Measurements from ENCODE around the gene COMMD8. TPM values are rescaled to one million over a fixed set of nuclear protein-coding genes. Genes with fewer than 3 reads are reported as not detected.

COMMD8 gene
- total and polyA plus RNA-seq, 4 donors = 3.6 to 17.5 (median 9.0) TPM

DNA sequence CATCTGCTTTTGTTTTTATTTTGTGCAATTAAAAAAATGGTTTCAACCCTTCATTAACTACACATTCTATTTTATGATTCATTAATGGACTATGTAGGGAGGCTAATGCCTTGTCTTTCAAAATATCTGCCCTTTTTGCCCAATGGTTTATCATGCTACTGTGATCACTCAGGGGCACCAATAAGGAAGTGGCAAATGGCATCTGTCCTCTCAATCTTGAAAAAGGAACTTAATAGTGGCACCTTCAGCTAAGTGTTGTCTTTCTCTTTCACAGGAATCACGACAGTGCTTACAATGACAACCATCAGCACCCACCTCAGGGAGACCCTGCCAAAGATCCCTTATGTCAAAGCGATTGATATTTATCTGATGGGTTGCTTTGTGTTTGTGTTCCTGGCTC lies 57.1 kb downstream of the COMMD8 start (continued):
- TF ChIP-seq, protein P1, sequence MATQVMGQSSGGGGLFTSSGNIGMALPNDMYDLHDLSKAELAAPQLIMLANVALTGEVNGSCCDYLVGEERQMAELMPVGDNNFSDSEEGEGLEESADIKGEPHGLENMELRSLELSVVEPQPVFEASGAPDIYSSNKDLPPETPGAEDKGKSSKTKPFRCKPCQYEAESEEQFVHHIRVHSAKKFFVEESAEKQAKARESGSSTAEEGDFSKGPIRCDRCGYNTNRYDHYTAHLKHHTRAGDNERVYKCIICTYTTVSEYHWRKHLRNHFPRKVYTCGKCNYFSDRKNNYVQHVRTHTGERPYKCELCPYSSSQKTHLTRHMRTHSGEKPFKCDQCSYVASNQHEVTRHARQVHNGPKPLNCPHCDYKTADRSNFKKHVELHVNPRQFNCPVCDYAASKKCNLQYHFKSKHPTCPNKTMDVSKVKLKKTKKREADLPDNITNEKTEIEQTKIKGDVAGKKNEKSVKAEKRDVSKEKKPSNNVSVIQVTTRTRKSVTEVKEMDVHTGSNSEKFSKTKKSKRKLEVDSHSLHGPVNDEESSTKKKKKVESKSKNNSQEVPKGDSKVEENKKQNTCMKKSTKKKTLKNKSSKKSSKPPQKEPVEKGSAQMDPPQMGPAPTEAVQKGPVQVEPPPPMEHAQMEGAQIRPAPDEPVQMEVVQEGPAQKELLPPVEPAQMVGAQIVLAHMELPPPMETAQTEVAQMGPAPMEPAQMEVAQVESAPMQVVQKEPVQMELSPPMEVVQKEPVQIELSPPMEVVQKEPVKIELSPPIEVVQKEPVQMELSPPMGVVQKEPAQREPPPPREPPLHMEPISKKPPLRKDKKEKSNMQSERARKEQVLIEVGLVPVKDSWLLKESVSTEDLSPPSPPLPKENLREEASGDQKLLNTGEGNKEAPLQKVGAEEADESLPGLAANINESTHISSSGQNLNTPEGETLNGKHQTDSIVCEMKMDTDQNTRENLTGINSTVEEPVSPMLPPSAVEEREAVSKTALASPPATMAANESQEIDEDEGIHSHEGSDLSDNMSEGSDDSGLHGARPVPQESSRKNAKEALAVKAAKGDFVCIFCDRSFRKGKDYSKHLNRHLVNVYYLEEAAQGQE (IDR thresholded peaks at IDR 0.05) = no peak
- no peak for TF ChIP-seq NR2F2 (IDR thresholded peaks at IDR 0.05)

Other genes with a start within 250 kb of the COMMD8 start
- gene ATP10D, start 21.6 kb upstream of the COMMD8 start, total RNA-seq = 10 to 100 TPM in 1 of 2 donors, 1 to 10 TPM in 1; 5.6 to 13.6 TPM
- 1 to 10 TPM; 4.3 to 9.3 TPM for gene ATP10D, start 21.6 kb upstream of the COMMD8 start, polyA plus RNA-seq

Data from liver (tissue), 5 donors.